ENCODE data around the gene WWOX. TPM values are rescaled to one million over a fixed set of nuclear protein-coding genes. Genes with fewer than 3 reads are reported as not detected.

WWOX gene
- total and polyA plus RNA-seq, 2 donors (not counting 3 experiments of a cell fraction or from before 2014, with no cell fraction given) = 6.2 to 12.5 TPM

DNA sequence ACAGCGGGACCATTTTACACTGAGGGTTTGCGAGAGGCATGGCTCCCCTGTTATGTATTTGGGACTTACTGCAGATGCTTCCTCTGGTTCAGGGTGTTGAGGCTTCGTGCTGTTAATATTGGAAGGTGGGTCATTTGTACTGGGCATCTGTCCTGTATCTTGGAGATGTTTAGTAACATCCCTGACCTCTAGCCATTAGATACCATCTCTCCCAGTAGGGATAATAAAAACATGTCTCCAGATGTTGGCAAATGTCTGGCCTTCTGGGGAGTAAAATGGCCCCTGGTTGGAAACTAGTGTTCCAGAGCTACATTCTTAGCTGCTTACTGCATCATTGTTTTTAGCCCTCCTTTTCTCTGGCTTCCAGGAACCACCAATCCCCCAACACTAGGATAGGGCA lies 388.0 kb downstream of the WWOX start:
- FAIRE-seq (no peak), DNase-seq (ENCODE audit: low read depth, low spot score) (no peak)
- no peaks in the 10 kb centered on the region for H3K36me3 ChIP-seq (ENCODE audit: control insufficient read depth in 2 of 2, extremely low read depth in 1 of 2, insufficient read depth in 2 of 2, low read length in 2 of 2)
- H3K9me3 ChIP-seq (replicated peaks; ENCODE audit: control insufficient read depth, insufficient read depth, low read length) = peaks cover 5% of the 10 kb centered on the region
- H3K79me2 ChIP-seq (ENCODE audit: control insufficient read depth, insufficient read depth, low read length) = no peaks in the 10 kb centered on the region
- no peaks in the 10 kb centered on the region for H4K20me1 ChIP-seq (replicated peaks; ENCODE audit: control insufficient read depth, extremely low read depth, insufficient read depth, low read length)
- H3K27ac ChIP-seq (ENCODE audit: insufficient read depth, low read depth, low read length) = no peak overlapping the region
- ChIA-PET POLR2A (no interaction called here), CTCF (no interaction called here)
- no peak overlapping the region for H3K4me2 ChIP-seq (ENCODE audit: insufficient read depth, low read length)
- H3K4me1 ChIP-seq (ENCODE audit: control insufficient read depth, extremely low read depth, insufficient read depth, low read length) = no peaks in the 10 kb centered on the region
- no peaks in the 10 kb centered on the region for H3K27me3 ChIP-seq (ENCODE audit: control insufficient read depth in 2 of 2, insufficient read depth in 2 of 2, low read length in 2 of 2)
- BruUV-seq (replicated peaks) = no TSS peak
- H2AFZ ChIP-seq (ENCODE audit: low read depth, low read length) = no peak overlapping the region
- TF ChIP-seq GATA2 (IDR thresholded peaks at IDR 0.05; ENCODE audit: insufficient read depth, insufficient read length, low read depth, low read length) = no peak
- TF ChIP-seq POLR2A (IDR thresholded peaks at IDR 0.05; ENCODE audit: low read depth, low read length) = no peak
- no peak for TF ChIP-seq FOS (IDR thresholded peaks at IDR 0.05; ENCODE audit: borderline replicate concordance, insufficient read depth, low read length)
- TF ChIP-seq POLR2AphosphoS5 (IDR thresholded peaks at IDR 0.05; ENCODE audit: insufficient read depth, low read depth, low read length) = no peak
- TF ChIP-seq EZH2 (IDR thresholded peaks at IDR 0.05; ENCODE audit: borderline replicate concordance, low read depth, low read length, severe bottlenecking) = no peak
- TF ChIP-seq, protein P1, sequence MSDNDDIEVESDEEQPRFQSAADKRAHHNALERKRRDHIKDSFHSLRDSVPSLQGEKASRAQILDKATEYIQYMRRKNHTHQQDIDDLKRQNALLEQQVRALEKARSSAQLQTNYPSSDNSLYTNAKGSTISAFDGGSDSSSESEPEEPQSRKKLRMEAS (IDR thresholded peaks at IDR 0.05; ENCODE audit: insufficient read depth, insufficient read length) = no peak
- TF ChIP-seq, protein P2, sequence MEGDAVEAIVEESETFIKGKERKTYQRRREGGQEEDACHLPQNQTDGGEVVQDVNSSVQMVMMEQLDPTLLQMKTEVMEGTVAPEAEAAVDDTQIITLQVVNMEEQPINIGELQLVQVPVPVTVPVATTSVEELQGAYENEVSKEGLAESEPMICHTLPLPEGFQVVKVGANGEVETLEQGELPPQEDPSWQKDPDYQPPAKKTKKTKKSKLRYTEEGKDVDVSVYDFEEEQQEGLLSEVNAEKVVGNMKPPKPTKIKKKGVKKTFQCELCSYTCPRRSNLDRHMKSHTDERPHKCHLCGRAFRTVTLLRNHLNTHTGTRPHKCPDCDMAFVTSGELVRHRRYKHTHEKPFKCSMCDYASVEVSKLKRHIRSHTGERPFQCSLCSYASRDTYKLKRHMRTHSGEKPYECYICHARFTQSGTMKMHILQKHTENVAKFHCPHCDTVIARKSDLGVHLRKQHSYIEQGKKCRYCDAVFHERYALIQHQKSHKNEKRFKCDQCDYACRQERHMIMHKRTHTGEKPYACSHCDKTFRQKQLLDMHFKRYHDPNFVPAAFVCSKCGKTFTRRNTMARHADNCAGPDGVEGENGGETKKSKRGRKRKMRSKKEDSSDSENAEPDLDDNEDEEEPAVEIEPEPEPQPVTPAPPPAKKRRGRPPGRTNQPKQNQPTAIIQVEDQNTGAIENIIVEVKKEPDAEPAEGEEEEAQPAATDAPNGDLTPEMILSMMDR (IDR thresholded peaks at IDR 0.05; ENCODE audit: extremely low read depth in 1 of 2, insufficient read depth in 1 of 2, low read depth in 1 of 2, low read length in 2 of 2) = no peak
- no peak for TF ChIP-seq JUN (IDR thresholded peaks at IDR 0.05; ENCODE audit: borderline replicate concordance, insufficient read depth, insufficient read length, low read depth)
- TF ChIP-seq MYC (IDR thresholded peaks at IDR 0.05; ENCODE audit: low read depth, low read length) = no peak
- intact Hi-C loops (cut with micrococcal nuclease) = no loop called here
- no peak overlapping the region for H3K4me3 ChIP-seq (replicated peaks in 1 of 3; ENCODE audit: insufficient read depth in 1 of 3, low read depth in 1 of 3, low read length in 3 of 3)
- dilution Hi-C loops (cut with MboI; ENCODE audit: extremely low pct_ligation_motif_present, low sequenced_read_pairs) = no loop called here
- H3K9me1 ChIP-seq (replicated peaks; ENCODE audit: control insufficient read depth, extremely low read depth, insufficient read depth, low read length) = no peaks in the 10 kb centered on the region
- H3K9ac ChIP-seq (replicated peaks; ENCODE audit: extremely low read depth, insufficient read depth, low read length) = no peak overlapping the region
